Cerebellar nuclear complex (tissue), 1 donor: Measurements from ENCODE around the gene SPCS3.
"Not testable (repeated sequence)": the region's sequence is repeated elsewhere in the genome, so short reads cannot be mapped to it uniquely, and the experiment has no call there.

Experiments
- DNase-seq, 2 experiments: peaks; one replicate each; lab custom pipeline; 2025; lab: John Stamatoyannopoulos, UW

The SPCS3 gene

GRCh38 chr4:176346836-176347235 lies 27.1 kb downstream of the SPCS3 start:
- not testable (repeated sequence) for DNase-seq

GRCh38 chr4:176350671-176351070 lies 30.9 kb downstream of the SPCS3 start:
- DNase-seq, result no peak

- no peak for DNase-seq
These were observed 35.1 kb downstream of the SPCS3 start for GRCh38 chr4:176354884-176355283.

- no peak for DNase-seq
These were observed 37.8 kb downstream of the SPCS3 start for GRCh38 chr4:176357359-176358082.

GRCh38 chr4:176358083-176358469 lies 38.3 kb downstream of the SPCS3 start:
- DNase-seq, result no peak

- no peak for DNase-seq
These were observed 39.8 kb downstream of the SPCS3 start for GRCh38 chr4:176359590-176359989.

- no peak for DNase-seq
These were observed 40.7 kb downstream of the SPCS3 start for GRCh38 chr4:176360446-176360845.

GRCh38 chr4:176363072-176363471 lies 43.3 kb downstream of the SPCS3 start:
- no peak for DNase-seq

GRCh38 chr4:176367771-176368465 lies 48.2 kb downstream of the SPCS3 start:
- DNase-seq, result no peak

- no peak for DNase-seq
These were observed 56.4 kb downstream of the SPCS3 start for GRCh38 chr4:176376032-176376614.

GRCh38 chr4:176377780-176378179 lies 58.0 kb downstream of the SPCS3 start:
- DNase-seq, result no peak

GRCh38 chr4:176380352-176381157 lies 60.8 kb downstream of the SPCS3 start:
- no peak for DNase-seq
